ENCODE measurements around the gene MED4.

- TF ChIP-seq, protein P1, sequence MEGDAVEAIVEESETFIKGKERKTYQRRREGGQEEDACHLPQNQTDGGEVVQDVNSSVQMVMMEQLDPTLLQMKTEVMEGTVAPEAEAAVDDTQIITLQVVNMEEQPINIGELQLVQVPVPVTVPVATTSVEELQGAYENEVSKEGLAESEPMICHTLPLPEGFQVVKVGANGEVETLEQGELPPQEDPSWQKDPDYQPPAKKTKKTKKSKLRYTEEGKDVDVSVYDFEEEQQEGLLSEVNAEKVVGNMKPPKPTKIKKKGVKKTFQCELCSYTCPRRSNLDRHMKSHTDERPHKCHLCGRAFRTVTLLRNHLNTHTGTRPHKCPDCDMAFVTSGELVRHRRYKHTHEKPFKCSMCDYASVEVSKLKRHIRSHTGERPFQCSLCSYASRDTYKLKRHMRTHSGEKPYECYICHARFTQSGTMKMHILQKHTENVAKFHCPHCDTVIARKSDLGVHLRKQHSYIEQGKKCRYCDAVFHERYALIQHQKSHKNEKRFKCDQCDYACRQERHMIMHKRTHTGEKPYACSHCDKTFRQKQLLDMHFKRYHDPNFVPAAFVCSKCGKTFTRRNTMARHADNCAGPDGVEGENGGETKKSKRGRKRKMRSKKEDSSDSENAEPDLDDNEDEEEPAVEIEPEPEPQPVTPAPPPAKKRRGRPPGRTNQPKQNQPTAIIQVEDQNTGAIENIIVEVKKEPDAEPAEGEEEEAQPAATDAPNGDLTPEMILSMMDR (IDR thresholded peaks at IDR 0.05), result no peak
- TF ChIP-seq POLR2A (IDR thresholded peaks at IDR 0.05) (no peak), POLR2AphosphoS5 (IDR thresholded peaks at IDR 0.05; ENCODE audit: insufficient read depth in 1 of 2, low read depth in 1 of 2) (no peak)
These were observed 52.0 kb downstream of the MED4 start for GRCh38 chr13:48042894-48043293.
